GM19351 (cell line): ENCODE results near the gene SGSM2.

Experiments used
- ATAC-seq: cut with Tn5 transposase; IDR thresholded peaks from one replicate; pipeline ENCODE4 v1.9.1; 2021; ENCODE audit warnings: mild to moderate bottlenecking, moderate library complexity; ENCODE audit not compliant: unreplicated experiment

SGSM2 gene

GRCh38 chr17:2366747-2367494 is 29.6 kb downstream of the SGSM2 start:
- ATAC-seq: no peak

- ATAC-seq: no peak
These were observed 31.1 kb downstream of the SGSM2 start for GRCh38 chr17:2368359-2368758.

- ATAC-seq: no peak
These were observed 31.7 kb downstream of the SGSM2 start for GRCh38 chr17:2369039-2369438.

- no peak for ATAC-seq
These were observed 32.4 kb downstream of the SGSM2 start for GRCh38 chr17:2369551-2370210.

- no peak for ATAC-seq
These were observed 32.9 kb downstream of the SGSM2 start for GRCh38 chr17:2370211-2370589.

GRCh38 chr17:2371183-2372130 is 34.2 kb downstream of the SGSM2 start:
- ATAC-seq: no peak

GRCh38 chr17:2372180-2372579 is 34.9 kb downstream of the SGSM2 start:
- no peak for ATAC-seq

- ATAC-seq: no peak
These were observed 35.4 kb downstream of the SGSM2 start for GRCh38 chr17:2372681-2373080.

- ATAC-seq: no peak
These were observed 35.9 kb downstream of the SGSM2 start for GRCh38 chr17:2373179-2373578.

- no peak for ATAC-seq
These were observed 37.4 kb downstream of the SGSM2 start for GRCh38 chr17:2374549-2375285.

- ATAC-seq: no peak
These were observed 38.1 kb downstream of the SGSM2 start for GRCh38 chr17:2375406-2375805.

GRCh38 chr17:2376107-2376506 is 38.8 kb downstream of the SGSM2 start:
- ATAC-seq: no peak

GRCh38 chr17:2377659-2378058 is 40.4 kb downstream of the SGSM2 start:
- no peak for ATAC-seq

- no peak for ATAC-seq
These were observed 41.6 kb downstream of the SGSM2 start for GRCh38 chr17:2378905-2379304.

GRCh38 chr17:2379489-2380225 is 42.4 kb downstream of the SGSM2 start:
- no peak for ATAC-seq

- no peak for ATAC-seq
These were observed 43.1 kb downstream of the SGSM2 start for GRCh38 chr17:2380226-2380922.

GRCh38 chr17:2380950-2381649 is 43.8 kb downstream of the SGSM2 start:
- ATAC-seq: no peak

- no peak for ATAC-seq
These were observed 46.4 kb downstream of the SGSM2 start for GRCh38 chr17:2383628-2384167.
